Testis (tissue), 2 donors: ENCODE data around the gene SH2B3.

ENCODE experiments used
- CTCF ChIP-seq, 3 experiments: fragments of 450-650 bp in 2 of 3; fragments of 200-600 bp in 1 of 3; sonication (generic) in 1 of 3; IDR thresholded peaks; one replicate each; pipeline ENCODE4 v1.5.1; 2016 to 2019; ENCODE audit warnings: antibody characterized with exemption in 3 of 3, mild to moderate bottlenecking in 2 of 3, moderate library complexity in 1 of 3
- POLR2A ChIP-seq: fragments of 450-650 bp; IDR thresholded peaks from one replicate; pipeline ENCODE4 v1.6.1; 2017; ENCODE audit warnings: antibody characterized with exemption, mild to moderate bottlenecking, moderate library complexity

GRCh38 chr12:111367661-111368221, 38.0 kb upstream of the SH2B3 start:
- TF ChIP-seq CTCF (IDR thresholded peaks at IDR 0.05) (no peak), POLR2A (no peak)
